ENCODE results near the gene THG1L. TPM values are rescaled to one million over a fixed set of nuclear protein-coding genes. Genes with fewer than 3 reads are reported as not detected.
"Not testable (repeated sequence)": the region's sequence is repeated elsewhere in the genome, so short reads cannot be mapped to it uniquely, and the experiment has no call there.

Gene THG1L
- total RNA-seq, 1 experiment from 2014 or later: 12.9 TPM

- peaks cover 3 to 9% (median 6%) of the 10 kb centered on the region in 3 experiments for H3K36me3 Mint-ChIP-seq (ENCODE audit: insufficient read depth in 1 of 3, low read depth in 3 of 3)
- H3K27me3 ChIP-seq (ENCODE audit: insufficient read depth, low read length): no peaks in the 10 kb centered on the region
- no peak overlapping the region for H3T11ph ChIP-seq (ENCODE audit: low read length)
Measured at GRCh38 chr5:157721159-157721558, 10.1 kb upstream of the THG1L start.

DNA sequence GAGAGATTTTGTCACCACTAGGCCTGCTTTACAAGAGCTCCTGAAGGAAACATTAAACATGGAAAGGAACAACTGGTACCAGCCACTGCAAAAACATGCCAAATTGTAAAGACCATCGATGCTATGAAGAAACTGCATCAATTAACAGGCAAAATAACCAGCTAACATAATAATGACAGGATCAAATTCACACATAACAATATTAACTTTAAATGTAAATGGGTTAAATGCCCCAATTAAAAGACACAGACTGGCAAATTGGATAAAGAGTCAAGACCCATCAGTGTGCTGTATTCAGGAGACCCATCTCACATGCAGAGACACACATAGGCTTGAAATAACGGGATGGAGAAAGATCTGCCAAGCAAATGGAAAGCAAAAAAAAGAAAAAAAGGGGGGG is 8.3 kb upstream of the THG1L start:
- not testable (repeated sequence) for H3K14ac ChIP-seq (ENCODE audit: insufficient read depth, low read length); H2BK5ac ChIP-seq (ENCODE audit: insufficient read length, low read length); H3K36me3 Mint-ChIP-seq (ENCODE audit: insufficient read depth in 1 of 3, low read depth in 3 of 3); H3K4me1 Mint-ChIP-seq; H2BK12ac ChIP-seq (ENCODE audit: insufficient read length, low read depth, low read length); H2AFZ ChIP-seq (ENCODE audit: low read length); H3K27ac ChIP-seq (ENCODE audit: insufficient read length, low read depth, low read length); DNase-seq; H3K18ac ChIP-seq (ENCODE audit: insufficient read length, low read depth, low read length); H2AK5ac ChIP-seq (ENCODE audit: insufficient read length, low read length); H3K56ac ChIP-seq (ENCODE audit: insufficient read length, low read depth, low read length); H3K4me1 ChIP-seq (ENCODE audit: insufficient read depth, low read length); H3K23ac ChIP-seq (ENCODE audit: insufficient read length, low read depth, low read length); H2BK15ac ChIP-seq (ENCODE audit: low read depth, low read length); H2BK120ac ChIP-seq (ENCODE audit: low read depth, low read length, poor library complexity, severe bottlenecking); H3K79me2 ChIP-seq (ENCODE audit: insufficient read depth, low read length); H3K9me3 ChIP-seq (ENCODE audit: control insufficient read depth, low read depth, low read length); H3K27me3 Mint-ChIP-seq (ENCODE audit: low read depth); H3T11ph ChIP-seq (ENCODE audit: low read length); H3K4me3 Mint-ChIP-seq; H4K20me1 ChIP-seq (ENCODE audit: control insufficient read depth, insufficient read depth, insufficient read length); H4K91ac ChIP-seq (ENCODE audit: insufficient read length, low read depth, low read length); H3K4me2 ChIP-seq (ENCODE audit: insufficient read depth, insufficient read length, low read length); H3K27ac Mint-ChIP-seq; H3K23me2 ChIP-seq (ENCODE audit: insufficient read length, low read depth, low read length, poor library complexity, severe bottlenecking); H3K4ac ChIP-seq (ENCODE audit: low read depth, low read length); H4K8ac ChIP-seq (replicated peaks; ENCODE audit: insufficient read length, low read depth, low read length); H2BK20ac ChIP-seq (ENCODE audit: low read depth, low read length, poor library complexity, severe bottlenecking); H3K9ac ChIP-seq (ENCODE audit: extremely low read depth, insufficient read length, low read length); H4K5ac ChIP-seq (ENCODE audit: insufficient read length, low read depth, low read length); H3K27me3 ChIP-seq (ENCODE audit: insufficient read depth, low read length); H3K79me1 ChIP-seq (ENCODE audit: insufficient read depth, low read depth, low read length, poor library complexity, severe bottlenecking)
- peaks cover 6 to 12% of the 10 kb centered on the region in 2 experiments for H3K9me3 Mint-ChIP-seq
- WGBS (ENCODE audit: extremely low coverage, insufficient read length, low lambda C conversion rate): no CpG with 5 or more reads among the region's 2 CpGs

More at GRCh38 chr5:157721159-157721558, 10.1 kb upstream of the THG1L start:
- Histone ChIP-seq H3K18ac (ENCODE audit: insufficient read length, low read depth, low read length) (no peak overlapping the region), H2BK20ac (ENCODE audit: low read depth, low read length, poor library complexity, severe bottlenecking) (no peak overlapping the region), H2BK12ac (ENCODE audit: insufficient read length, low read depth, low read length) (no peak overlapping the region), H2BK120ac (ENCODE audit: low read depth, low read length, poor library complexity, severe bottlenecking) (no peak overlapping the region), H2AFZ (ENCODE audit: low read length) (no peak overlapping the region), H3K23me2 (ENCODE audit: insufficient read length, low read depth, low read length, poor library complexity, severe bottlenecking) (no peaks in the 10 kb centered on the region), H3K23ac (ENCODE audit: insufficient read length, low read depth, low read length) (no peak overlapping the region), H4K5ac (ENCODE audit: insufficient read length, low read depth, low read length) (no peak overlapping the region), H3K56ac (ENCODE audit: insufficient read length, low read depth, low read length) (no peak overlapping the region), H3K4ac (ENCODE audit: low read depth, low read length) (no peak overlapping the region), H3K14ac (ENCODE audit: insufficient read depth, low read length) (no peak overlapping the region), H4K8ac (replicated peaks; ENCODE audit: insufficient read length, low read depth, low read length) (no peak overlapping the region), H4K20me1 (ENCODE audit: control insufficient read depth, insufficient read depth, insufficient read length) (no peaks in the 10 kb centered on the region), H3K79me1 (ENCODE audit: insufficient read depth, low read depth, low read length, poor library complexity, severe bottlenecking) (no peaks in the 10 kb centered on the region), H3K4me2 (ENCODE audit: insufficient read depth, insufficient read length, low read length) (no peak overlapping the region), H2BK5ac (ENCODE audit: insufficient read length, low read length) (no peak overlapping the region), H2BK15ac (ENCODE audit: low read depth, low read length) (no peak overlapping the region), H3K27ac (ENCODE audit: insufficient read length, low read depth, low read length) (no peak overlapping the region), H4K91ac (ENCODE audit: insufficient read length, low read depth, low read length) (no peak overlapping the region), H3K9ac (ENCODE audit: extremely low read depth, insufficient read length, low read length) (no peak overlapping the region), H2AK5ac (ENCODE audit: insufficient read length, low read length) (no peak overlapping the region), H3K9me3 (ENCODE audit: control insufficient read depth, low read depth, low read length) (no peaks in the 10 kb centered on the region), H3K4me1 (ENCODE audit: insufficient read depth, low read length) (no peaks in the 10 kb centered on the region; the same call in 1 of the 2 replicates), H3K79me2 (ENCODE audit: insufficient read depth, low read length) (no peaks in the 10 kb centered on the region)
- peaks cover 5% of the 10 kb centered on the region for H3K27me3 Mint-ChIP-seq (ENCODE audit: low read depth)
- H3K4me1 Mint-ChIP-seq: peaks cover 3 to 7% of the 10 kb centered on the region in 2 experiments; a peak in 2 of 4 replicates
- H3K9me3 Mint-ChIP-seq: peaks cover 6 to 12% of the 10 kb centered on the region in 2 experiments
- no peak for TF ChIP-seq CTCF (conservative IDR thresholded peaks at IDR 0.05)
- no peak overlapping the region for H3K27ac Mint-ChIP-seq
- H3K4me3 Mint-ChIP-seq: no peak overlapping the region
- no CpG with 5 or more reads among the region's 6 CpGs for WGBS (ENCODE audit: extremely low coverage, insufficient read length, low lambda C conversion rate)
- DNase-seq: no peak
